Activated T-cell treated with anti-CD3 and anti-CD28 coated beads for 48 hours (primary cell): ENCODE measurements around the gene PACS2.
A peak's percentile ranks its signal among the peaks of the same experiment; 100 is the strongest.
"Not testable (repeated sequence)": the region's sequence is repeated elsewhere in the genome, so short reads cannot be mapped to it uniquely, and the experiment has no call there.

Source experiments
- DNase-seq: peaks from one replicate; pipeline ENCODE4 v3.0.0-alpha.2; 2020; ENCODE audit warnings: low read depth

The PACS2 gene

GRCh38 chr14:105288936-105289335, 25.6 kb upstream of the PACS2 start:
- not testable (repeated sequence) for DNase-seq

- DNase-seq = no peak
Observed at GRCh38 chr14:105290621-105291346, 23.8 kb upstream of the PACS2 start.

DNA sequence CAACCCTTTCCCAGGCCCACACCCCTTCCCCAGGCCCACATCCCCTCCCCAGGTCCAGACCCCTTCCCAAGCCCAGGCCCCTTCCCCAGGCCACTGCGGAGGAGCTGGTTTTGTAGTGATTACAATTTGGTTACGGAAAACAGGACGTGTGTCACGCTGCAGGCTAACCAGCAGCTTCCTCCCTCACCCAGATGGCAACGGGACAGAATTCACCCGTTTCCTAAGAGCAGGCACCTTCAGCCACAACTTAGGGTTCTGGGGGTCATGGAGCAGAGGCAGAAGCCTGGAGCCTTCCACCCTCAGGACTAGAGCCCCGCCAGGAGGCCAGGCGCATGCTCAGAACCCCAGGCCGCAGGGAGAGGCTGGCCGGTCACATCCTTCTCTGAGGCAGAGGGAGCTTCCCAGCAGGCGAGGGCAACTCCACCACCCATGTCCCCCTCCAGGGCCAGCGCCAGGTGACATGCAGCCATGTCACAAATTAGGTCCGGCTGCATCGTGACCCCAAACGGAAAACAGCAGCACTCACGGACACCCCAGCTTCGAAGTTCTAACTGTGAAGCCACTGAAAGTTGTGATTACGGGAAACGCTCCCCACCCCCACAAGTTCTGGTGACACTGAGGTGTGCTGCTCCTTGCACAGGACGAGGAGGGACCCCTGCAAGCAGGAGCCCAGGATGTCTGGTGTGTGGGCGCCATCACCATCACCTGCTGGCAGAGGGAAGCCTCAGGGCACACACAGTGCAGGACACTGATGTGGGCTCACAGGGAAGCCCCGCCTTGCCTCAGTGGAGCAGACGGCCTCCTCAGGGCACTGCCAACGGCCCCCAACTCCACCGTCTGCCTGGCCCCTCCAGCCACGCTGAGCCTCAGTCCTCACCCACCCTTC, 21.5 kb upstream of the PACS2 start:
- no peak for DNase-seq

DNA sequence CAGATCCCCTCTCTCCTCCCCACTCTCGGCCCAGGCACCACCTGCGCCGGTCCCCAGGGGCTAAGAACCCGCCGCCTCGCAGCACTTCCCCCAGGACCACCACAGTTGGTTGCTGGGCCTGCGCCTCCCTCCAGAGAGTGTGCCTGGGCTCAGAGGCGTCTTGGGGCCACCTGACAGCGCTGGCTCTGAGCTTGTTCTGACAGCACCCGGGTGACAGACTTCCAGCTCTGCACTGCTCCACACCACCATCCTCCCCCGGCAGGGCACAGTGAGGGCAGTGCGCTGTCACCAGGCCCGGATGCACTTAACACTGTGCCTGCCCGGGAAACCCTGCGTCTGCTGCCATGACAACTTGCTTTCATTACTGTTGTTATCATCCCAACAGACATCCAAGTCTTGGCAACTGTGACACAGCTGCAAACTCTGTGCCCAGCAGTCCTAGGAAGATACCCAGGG, 20.4 kb upstream of the PACS2 start:
- peak; percentile 54 for DNase-seq

DNA sequence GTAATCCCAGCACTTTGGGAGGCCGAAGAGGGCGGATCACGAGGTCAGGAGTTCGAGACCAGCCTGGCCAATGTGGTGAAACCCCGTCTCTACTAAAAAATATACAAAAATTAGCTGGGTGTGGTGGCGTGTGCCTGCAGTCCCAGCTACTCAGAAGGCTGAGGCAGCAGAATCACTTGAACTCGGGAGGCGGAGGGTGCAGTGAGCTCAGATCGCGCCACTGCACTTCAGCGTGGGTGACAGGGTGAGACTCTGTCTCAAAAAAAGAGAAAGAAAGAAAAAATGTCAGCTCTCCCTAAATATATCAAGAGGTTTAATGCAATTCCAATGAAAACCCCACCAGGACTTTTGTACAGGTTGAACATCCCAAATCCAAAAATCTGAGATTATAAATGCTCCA, 17.2 kb upstream of the PACS2 start:
- not testable (repeated sequence) for DNase-seq

- peak; percentile 27 for DNase-seq
Observed at GRCh38 chr14:105299654-105300541, 14.7 kb upstream of the PACS2 start.

DNA sequence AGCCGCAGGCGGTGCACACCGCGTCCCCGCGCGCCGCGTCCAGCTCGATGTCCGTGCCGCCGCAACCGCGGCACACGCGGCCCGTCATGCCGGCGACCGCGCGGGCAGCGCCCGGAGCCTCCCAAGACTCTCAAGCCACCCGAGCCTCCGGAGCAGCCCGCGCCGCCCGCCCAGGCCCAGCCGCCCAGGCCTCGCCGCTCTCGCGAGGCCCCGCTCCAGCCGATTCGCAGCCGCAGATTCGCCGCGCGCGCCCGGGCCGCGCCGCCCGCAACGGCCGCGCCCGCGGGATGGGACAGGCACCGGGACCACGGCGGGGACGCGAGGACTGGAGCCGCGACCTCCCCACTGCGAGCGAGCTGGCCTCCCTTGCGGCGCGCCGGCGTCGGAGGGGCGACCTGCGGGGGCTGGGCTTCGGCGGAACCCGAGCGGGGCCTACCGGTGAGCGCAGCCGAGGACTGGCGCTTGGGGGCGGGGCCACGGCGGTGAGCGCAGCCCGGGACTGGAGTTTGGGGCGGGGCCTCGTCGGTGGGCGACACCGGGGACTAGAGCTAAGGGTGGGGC, 13.9 kb upstream of the PACS2 start, which contains the start of gene BRF1:
Gene BRF1 (minus strand): TSS at position 460 of the 561 bp plus-strand sequence. CDS start 372 bp downstream, at position 88.
- DNase-seq = peak; percentile 98

GRCh38 chr14:105301103-105301914, 13.2 kb upstream of the PACS2 start:
- DNase-seq = peak; percentile 100

- DNase-seq = not testable (repeated sequence)
Observed at GRCh38 chr14:105301915-105302249, 12.7 kb upstream of the PACS2 start.

DNA sequence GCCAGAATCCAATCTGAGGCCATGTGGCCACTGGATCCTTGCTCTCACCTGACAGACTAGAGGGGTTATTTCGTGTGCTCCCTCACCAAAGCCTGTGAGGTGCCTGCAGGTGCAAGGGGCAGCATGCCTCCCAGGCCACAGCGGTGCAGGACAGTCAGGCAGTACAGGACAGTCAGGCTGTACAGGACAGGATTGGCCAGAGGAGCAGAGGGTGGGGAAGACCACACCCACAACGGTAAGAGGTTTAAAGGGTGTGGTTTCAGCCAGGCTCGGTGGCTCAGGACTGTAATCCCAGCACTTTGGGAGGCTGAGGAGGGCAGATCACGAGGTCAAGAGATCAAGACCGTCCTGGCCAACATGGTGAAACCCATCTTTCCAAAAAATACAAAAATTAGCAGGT, 10.6 kb upstream of the PACS2 start:
- DNase-seq = no peak

- DNase-seq = no peak
Observed at GRCh38 chr14:105304565-105304964, 10.0 kb upstream of the PACS2 start.

DNA sequence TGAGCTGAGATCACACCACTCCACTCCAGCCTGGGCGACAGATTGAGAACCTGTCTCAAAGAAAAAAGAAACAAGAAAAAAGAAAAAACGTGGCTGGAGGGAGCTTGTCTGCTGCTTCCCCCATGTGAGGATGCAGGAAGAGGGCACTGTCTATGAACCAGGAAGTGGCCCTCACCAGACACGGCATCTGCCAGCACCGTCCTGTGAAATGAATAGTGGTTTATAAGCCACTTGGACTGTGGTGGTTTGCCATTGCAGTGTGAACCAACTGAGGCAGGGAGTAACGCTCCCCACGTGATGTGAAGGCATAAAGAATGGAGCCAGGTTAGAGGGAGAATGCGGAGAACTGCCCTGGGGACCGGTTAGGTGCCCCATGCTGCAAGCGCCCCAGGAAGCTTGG, 9.2 kb upstream of the PACS2 start:
- DNase-seq = no peak

GRCh38 chr14:105305791-105306190, 8.8 kb upstream of the PACS2 start:
- DNase-seq = no peak

DNA sequence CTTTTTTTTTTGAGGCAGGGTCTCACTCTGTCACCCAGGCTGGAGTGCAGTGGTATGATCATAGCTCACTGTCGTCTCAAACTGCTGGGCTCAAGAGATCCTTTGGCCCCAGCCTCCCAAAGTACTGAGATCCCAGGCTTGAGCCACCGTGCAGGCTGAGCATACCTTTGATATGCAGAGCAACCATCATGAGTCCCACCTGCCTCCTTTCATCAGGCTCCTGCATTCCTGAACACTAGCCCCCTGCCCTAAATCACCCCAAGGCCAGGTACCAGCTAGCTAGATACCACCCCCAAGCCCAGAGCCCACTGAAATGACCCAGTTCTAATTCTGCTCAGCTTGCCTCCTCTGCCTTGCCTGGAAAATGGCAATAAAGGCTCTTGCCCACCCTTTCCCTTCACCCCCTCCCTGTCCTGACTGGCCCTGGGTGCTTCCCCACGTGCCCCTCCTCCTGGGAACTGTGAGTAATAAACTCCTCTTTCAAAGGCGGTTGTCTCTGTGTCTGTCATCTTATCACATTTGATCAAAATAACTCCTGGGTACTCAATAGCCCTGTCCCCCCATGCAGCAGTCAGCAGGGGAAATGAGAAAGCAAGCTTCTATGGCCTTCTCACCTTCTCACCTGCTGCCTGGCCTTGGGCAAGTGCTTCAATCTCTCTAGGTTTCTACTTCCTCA, 7.4 kb upstream of the PACS2 start:
- DNase-seq = no peak

DNA sequence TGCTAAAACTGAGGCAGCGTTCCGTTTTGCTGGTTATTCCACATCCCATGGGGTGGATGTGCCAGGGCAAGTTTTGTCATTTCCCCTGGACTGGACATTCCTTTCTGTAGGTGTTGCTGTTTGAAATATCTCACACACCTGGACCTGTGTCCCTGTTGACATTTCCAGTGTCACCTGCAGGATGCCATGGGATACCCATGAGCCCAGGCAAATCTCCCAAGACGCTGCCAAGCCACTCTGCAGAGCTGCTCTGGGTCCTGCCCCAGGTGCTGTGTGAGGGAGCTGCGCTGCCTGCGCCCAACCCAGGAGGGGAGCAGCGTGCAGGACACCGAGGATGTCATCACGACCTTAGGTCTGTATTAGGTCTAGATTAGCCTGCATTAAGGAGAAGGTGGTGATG, 5.2 kb upstream of the PACS2 start:
- DNase-seq = no peak

DNA sequence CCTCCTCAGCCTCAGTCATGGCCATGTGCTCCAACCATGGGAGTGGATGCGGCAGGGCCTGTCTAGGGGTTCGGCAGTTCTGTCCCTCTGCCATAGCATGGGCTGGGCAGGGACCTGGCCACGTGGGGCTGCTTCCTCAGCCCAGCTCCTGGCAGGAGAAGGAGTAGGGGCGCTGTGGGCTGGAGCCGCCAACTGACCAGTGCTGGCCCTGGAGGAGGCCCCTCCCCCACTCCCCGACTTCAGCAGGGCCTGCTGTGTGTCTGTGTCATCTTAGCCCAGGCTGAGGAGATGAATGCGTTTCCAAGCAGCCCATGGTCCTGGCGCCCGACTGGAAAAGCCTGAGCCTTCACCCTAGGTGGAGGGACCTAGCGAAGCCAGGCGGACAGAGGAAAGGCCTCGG, 2.7 kb upstream of the PACS2 start:
- DNase-seq = no peak

GRCh38 chr14:105312973-105313372, 1.6 kb upstream of the PACS2 start:
- DNase-seq = no peak

- DNase-seq = no peak
Observed at GRCh38 chr14:105313381-105314286, 914 bp upstream of the PACS2 start.

GRCh38 chr14:105315211-105315721, 718 bp downstream of the PACS2 start:
- DNase-seq = no peak
